Rectal smooth muscle tissue (tissue), 1 donor: ENCODE results near the gene LCN15.

Experiments used
- H3K27ac ChIP-seq: one replicate; pipeline ENCODE4 v1.7.0; 2013; ENCODE audit warnings: low read depth, low read length, inconsistent platforms
- H3K27me3 ChIP-seq: one replicate; pipeline ENCODE4 v1.7.0; 2013; ENCODE audit warnings: low read length; ENCODE audit not compliant: control insufficient read depth, insufficient read depth
- H3K36me3 ChIP-seq: one replicate; pipeline ENCODE4 v1.7.0; 2013; ENCODE audit warnings: low read length; ENCODE audit not compliant: control insufficient read depth, insufficient read depth
- H3K4me1 ChIP-seq: one replicate; pipeline ENCODE4 v1.7.0; 2013; ENCODE audit warnings: low read length; ENCODE audit not compliant: control insufficient read depth, insufficient read depth
- H3K4me3 ChIP-seq: one replicate; pipeline ENCODE4 v1.7.0; 2013; ENCODE audit warnings: low read length
- H3K9ac ChIP-seq: one replicate; pipeline ENCODE4 v1.7.0; 2013; ENCODE audit warnings: low read length

Gene LCN15

GRCh38 chr9:136723362-136723976 is 40.8 kb downstream of the LCN15 start:
- Histone ChIP-seq H3K4me1 (peaks cover 11% of the 10 kb centered on the region), H3K27ac (no peak overlapping the region)

GRCh38 chr9:136722969-136723356 is 41.4 kb downstream of the LCN15 start:
- Histone ChIP-seq H3K4me1 (peaks cover 11% of the 10 kb centered on the region), H3K9ac (no peak overlapping the region), H3K27ac (no peak overlapping the region), H3K4me3 (no peak overlapping the region), H3K27me3 (no peaks in the 10 kb centered on the region), H3K36me3 (peaks cover 37% of the 10 kb centered on the region)

More at GRCh38 chr9:136723362-136723976, 40.8 kb downstream of the LCN15 start:
- Histone ChIP-seq H3K27me3 (no peaks in the 10 kb centered on the region), H3K9ac (no peak overlapping the region), H3K36me3 (peaks cover 37% of the 10 kb centered on the region), H3K4me3 (no peak overlapping the region)

DNA sequence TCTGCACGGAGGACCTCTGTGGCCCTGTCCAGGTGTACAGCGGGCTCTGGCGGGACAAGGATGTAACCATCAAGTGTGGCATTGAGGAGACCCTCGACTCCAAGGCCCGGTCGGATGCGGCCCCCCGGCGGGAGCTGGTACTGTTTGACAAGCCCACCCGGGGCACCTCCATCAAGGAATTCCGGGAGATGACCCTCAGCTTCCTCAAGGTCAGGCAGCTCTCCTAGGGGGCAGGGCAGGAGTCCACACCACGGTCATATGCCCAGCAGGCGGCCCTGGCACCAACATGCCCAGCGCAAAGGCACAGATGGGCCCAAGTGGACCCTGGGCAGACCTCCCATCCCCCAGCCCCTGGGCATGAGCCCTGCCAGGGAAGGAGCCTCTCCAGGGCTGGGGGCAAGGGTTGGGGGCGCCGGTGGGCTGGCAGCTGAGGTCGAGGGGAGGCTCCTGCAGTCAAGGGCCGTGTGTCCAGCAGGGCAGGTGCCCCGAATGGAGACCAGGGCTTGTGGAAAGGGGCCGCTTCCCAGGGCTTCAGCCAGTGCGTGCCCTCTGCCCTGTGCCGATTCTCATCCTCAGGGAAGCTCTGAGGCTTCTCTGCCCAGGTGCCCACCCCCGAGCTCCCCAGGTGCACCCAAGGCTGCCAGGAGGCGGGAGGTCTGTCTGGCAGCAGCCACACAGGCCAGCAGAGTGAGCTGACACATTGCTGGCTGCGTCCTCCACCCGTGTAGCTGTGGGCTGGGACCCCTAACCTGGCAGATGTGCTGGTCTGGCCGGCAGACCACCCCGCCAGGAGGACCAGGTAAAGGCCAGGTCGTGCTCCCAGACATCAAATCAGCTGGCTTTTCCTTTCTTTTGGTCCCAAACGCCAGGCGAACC is 42.0 kb downstream of the LCN15 start:
- H3K4me3 ChIP-seq, result no peak overlapping the region
- no peak overlapping the region for H3K9ac ChIP-seq
- H3K27me3 ChIP-seq, result no peaks in the 10 kb centered on the region
- peaks cover 37% of the 10 kb centered on the region for H3K36me3 ChIP-seq
- H3K4me1 ChIP-seq, result peaks cover 11% of the 10 kb centered on the region
- H3K27ac ChIP-seq, result no peak overlapping the region

DNA sequence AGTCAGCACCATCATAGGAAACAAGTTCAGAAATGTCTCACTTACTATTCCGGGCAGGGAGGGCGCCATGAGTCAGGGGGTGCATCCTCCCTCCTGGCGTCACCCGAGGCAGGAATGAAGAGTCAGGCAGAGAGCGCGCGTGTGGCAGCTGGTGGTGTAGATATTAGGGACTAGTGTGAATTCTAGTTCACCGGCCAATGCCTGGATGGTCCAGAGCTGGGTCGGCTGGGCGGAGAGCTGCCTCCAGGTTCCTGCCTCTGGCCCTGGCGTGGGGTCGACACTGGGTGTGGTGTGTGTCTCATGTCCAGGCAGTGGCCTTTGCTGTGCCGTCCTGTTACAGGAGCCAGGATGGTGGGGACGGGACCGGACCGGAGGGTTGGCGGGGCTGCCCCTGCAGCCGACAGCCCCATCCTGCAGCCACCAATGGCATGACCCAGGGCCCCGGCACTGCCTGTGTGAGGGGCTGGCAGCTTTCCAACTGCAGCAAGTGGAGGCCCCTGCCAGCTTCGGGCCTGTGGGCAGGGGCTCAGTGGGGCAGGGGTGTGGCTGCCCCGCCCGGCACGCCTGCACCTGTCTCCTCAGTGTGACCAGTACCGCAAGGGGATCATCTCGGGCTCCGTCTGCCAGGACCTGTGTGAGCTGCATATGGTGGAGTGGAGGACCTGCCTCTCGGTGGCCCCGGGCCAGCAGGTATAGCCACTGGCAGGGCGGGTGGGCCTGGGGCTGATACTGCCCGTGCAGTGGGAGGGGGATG is 42.8 kb downstream of the LCN15 start:
- Histone ChIP-seq H3K36me3 (peaks cover 35% of the 10 kb centered on the region), H3K9ac (no peak overlapping the region), H3K4me1 (peaks cover 9% of the 10 kb centered on the region), H3K4me3 (no peak overlapping the region), H3K27ac (no peak overlapping the region), H3K27me3 (no peaks in the 10 kb centered on the region)

- Histone ChIP-seq H3K27ac (peak overlapping the region; percentile 41), H3K4me3 (no peak overlapping the region), H3K4me1 (peaks cover 5% of the 10 kb centered on the region), H3K9ac (no peak overlapping the region), H3K27me3 (no peaks in the 10 kb centered on the region), H3K36me3 (peaks cover 29% of the 10 kb centered on the region)
Measured at GRCh38 chr9:136720898-136721338, 43.4 kb downstream of the LCN15 start.

DNA sequence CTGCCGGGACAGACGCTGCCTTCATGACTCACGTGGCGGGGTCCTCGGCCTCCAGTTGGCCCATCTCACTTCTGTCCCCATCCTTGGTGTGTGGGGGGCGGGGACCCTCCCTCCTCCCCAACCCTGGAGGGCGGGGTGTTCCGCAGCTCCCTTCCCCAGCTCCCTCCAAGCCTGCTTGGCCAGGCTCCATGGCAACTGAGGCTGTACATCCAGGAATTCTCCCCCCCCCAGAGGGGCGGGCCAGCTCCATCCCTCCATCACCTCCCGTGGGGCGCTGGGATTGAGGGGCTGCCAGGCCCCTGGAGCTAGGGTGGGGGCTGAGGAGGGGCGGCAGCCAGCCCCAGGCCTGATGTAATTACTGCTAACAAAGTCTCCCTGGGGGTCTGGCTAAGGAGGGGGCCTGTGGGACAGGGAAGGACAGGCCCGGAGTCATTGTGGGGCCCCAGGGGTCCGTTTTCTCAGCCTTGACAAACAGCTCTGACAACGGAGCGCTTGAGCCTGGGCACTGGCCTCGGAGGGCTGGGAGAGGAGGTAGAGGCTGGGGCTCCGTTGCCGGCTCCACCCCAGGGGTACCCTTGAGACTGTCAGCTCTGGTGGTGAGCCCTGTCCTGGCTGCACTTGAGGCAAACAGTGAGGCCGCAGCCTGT is 43.9 kb downstream of the LCN15 start:
- no peak overlapping the region for H3K9ac ChIP-seq
- peak overlapping the region; percentile 51 for H3K27ac ChIP-seq
- H3K4me1 ChIP-seq, result peaks cover 3% of the 10 kb centered on the region

GRCh38 chr9:136719195-136719880 is 45.0 kb downstream of the LCN15 start:
- peaks cover 18% of the 10 kb centered on the region for H3K36me3 ChIP-seq
- no peak overlapping the region for H3K4me3 ChIP-seq
- peaks cover 3% of the 10 kb centered on the region for H3K4me1 ChIP-seq

More for the DNA sequence above, 43.9 kb downstream of the LCN15 start:
- Histone ChIP-seq H3K36me3 (peaks cover 24% of the 10 kb centered on the region), H3K4me3 (no peak overlapping the region), H3K27me3 (no peaks in the 10 kb centered on the region)

GRCh38 chr9:136718345-136719194 is 45.7 kb downstream of the LCN15 start:
- no peak overlapping the region for H3K4me3 ChIP-seq
- peaks cover 3% of the 10 kb centered on the region for H3K4me1 ChIP-seq
- H3K27me3 ChIP-seq, result peaks cover 11% of the 10 kb centered on the region
- no peak overlapping the region for H3K27ac ChIP-seq
- H3K36me3 ChIP-seq, result peaks cover 10% of the 10 kb centered on the region
- H3K9ac ChIP-seq, result no peak overlapping the region

More at GRCh38 chr9:136719195-136719880, 45.0 kb downstream of the LCN15 start:
- Histone ChIP-seq H3K27ac (no peak overlapping the region), H3K27me3 (peaks cover 5% of the 10 kb centered on the region), H3K9ac (no peak overlapping the region)

DNA sequence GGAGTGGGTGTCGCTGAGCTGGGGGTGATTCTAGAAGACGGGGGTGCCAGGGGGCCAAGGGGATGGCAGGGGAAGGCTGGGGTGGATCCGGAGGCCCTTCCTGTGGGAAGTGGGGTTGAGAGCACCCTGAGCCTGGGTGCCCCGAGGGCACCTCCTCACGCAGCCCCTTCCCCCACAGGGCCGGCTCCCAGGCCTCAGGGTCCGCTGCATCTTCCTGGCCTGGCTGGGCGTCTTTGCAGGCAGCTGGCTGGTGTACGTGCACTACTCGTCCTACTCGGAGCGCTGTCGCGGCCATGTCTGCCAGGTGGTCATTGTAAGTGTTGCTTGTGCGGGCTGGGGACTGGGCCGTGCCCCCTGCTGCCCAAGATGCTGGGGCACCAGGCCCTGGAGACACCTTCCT is 46.9 kb downstream of the LCN15 start:
- Histone ChIP-seq H3K9ac (no peak overlapping the region), H3K36me3 (peaks cover under 1% of the 10 kb centered on the region), H3K27ac (no peak overlapping the region), H3K4me3 (no peak overlapping the region), H3K27me3 (peaks cover 14% of the 10 kb centered on the region), H3K4me1 (peaks cover 3% of the 10 kb centered on the region)

GRCh38 chr9:136714893-136715274 is 49.4 kb downstream of the LCN15 start:
- H3K36me3 ChIP-seq, result no peaks in the 10 kb centered on the region
- no peak overlapping the region for H3K27ac ChIP-seq
- no peak overlapping the region for H3K4me3 ChIP-seq
- peaks cover 14% of the 10 kb centered on the region for H3K27me3 ChIP-seq
- H3K4me1 ChIP-seq, result no peaks in the 10 kb centered on the region
- H3K9ac ChIP-seq, result no peak overlapping the region
